Omental fat pad (tissue), 4 donors: Measurements from ENCODE around the gene PCED1A. TPM values are rescaled to one million over a fixed set of nuclear protein-coding genes. Genes with fewer than 3 reads are reported as not detected.

Experiments used
- ATAC-seq: fragments of 150-250 bp; one replicate; pipeline ENCODE4 v1.9.1; 2016; ENCODE audit warnings: mild to moderate bottlenecking, moderate library complexity; ENCODE audit not compliant: low FRiP score
- DNase-seq: peaks from one replicate; pipeline ENCODE4 v3.0.0-alpha.2; 2019; ENCODE audit warnings: low spot score
- CTCF ChIP-seq, 3 donors: fragments of 450-650 bp; IDR thresholded peaks; one replicate each; pipeline ENCODE4 v1.5.1; 2016 to 2017; ENCODE audit warnings: antibody characterized with exemption in 3 of 3, mild to moderate bottlenecking in 3 of 3, moderate library complexity in 2 of 3
- total RNA-seq, 4 donors: library from RNA; depleted of rRNA; stranded (reverse); fragments of >200 nt; gene quantifications; one replicate each; pipeline ENCODE4 v1.1.0, GENCODE V29; 2016

Gene PCED1A
- total RNA-seq, 4 donors from 2014 or later: 21.5 to 46.7 (median 33.3) TPM

DNA sequence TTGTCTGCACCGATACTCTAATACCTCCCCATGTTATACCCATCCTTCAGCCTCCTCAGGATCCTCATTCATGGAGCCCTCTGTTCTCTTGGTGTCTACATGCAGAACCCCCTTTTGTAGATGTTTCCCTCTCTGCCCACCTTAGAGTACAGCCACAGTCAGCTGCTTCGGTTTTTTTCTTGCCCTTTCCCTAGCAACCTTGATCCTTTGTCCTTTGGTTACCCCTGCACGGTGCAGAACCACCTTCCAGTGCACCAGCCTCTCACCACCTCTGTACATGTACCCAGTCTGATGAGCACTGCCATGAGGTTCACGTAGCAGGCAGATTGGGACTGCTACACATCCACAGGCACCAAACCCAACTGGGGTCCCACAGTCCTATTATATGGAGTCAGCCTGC is 7.3 kb upstream of the PCED1A start:
- ATAC-seq: no peak
- TF ChIP-seq CTCF (IDR thresholded peaks at IDR 0.05): no peak
- DNase-seq: no peak

DNA sequence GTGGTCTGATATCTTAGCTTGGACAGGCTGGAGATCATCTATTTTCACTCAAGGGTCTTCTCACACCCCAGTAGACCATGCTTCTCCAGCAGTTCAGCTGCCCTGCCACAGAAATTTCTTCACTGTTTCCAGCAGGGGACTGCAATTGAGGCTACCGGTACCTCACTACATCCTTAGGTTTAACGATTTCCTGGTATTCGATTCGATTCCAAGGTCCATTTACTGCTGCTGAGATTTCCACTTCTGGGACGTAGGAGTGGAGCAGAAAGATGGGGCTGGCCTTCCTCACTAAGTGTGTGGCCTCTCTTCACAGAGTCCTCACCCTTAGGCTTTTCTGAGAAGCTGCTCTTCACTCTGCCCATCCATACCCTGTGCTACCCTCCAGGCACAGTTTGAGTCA is 6.2 kb upstream of the PCED1A start:
- TF ChIP-seq CTCF (IDR thresholded peaks at IDR 0.05): no peak
- DNase-seq: no peak

DNA sequence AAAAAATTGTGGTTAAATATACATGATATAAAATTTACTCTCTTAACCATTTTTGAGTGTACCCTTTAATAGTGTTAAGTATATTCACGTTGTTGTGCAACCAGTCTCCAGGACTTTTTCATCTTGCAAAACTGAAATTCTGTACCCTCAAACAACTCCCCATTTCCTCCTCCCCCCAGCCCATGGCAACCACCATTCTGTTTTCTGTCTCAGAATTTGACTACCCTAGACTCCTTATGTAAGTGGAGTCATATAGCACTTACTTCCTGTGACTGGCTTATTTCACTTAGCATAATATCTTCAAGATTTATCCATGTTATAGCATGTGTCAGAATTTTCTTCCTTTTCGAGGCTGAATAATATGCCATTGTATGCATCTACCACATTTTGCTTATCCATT is 5.2 kb upstream of the PCED1A start:
- DNase-seq (no peak), ATAC-seq (no peak)
- no peak for TF ChIP-seq CTCF (IDR thresholded peaks at IDR 0.05)

More for the DNA sequence above, 6.2 kb upstream of the PCED1A start:
- ATAC-seq: no peak

DNA sequence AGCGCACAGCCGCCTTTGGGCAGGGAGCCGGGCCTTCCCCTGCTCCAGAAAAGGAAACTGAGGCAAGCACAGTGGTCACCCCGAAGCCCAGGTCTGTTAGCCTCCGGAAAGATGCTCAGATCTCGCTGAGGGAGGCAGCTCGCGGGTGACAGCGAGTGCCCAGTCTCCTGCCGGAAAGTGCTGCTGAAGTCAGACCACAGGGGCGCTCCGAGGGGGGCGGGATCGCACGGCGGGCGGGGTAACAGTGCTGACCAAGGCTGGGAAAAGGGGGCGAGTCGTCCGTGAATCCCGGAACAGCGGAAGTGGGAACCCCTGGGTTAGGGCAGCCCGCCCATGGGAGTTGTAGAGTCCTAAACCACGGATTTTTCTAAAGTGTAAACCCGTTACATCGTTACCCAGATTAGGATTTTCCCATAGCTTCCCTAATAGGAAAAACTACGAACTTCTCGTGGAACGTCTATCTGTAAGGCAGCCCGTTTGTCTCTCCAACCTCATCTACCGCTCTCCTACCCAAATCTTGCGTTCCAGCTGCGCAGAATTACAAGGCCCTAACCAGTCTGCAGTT is 594 bp upstream of the PCED1A start:
- peak; percentile 52 for DNase-seq
- ATAC-seq: peak; percentile 89
- TF ChIP-seq CTCF (IDR thresholded peaks at IDR 0.05): no peak

DNA sequence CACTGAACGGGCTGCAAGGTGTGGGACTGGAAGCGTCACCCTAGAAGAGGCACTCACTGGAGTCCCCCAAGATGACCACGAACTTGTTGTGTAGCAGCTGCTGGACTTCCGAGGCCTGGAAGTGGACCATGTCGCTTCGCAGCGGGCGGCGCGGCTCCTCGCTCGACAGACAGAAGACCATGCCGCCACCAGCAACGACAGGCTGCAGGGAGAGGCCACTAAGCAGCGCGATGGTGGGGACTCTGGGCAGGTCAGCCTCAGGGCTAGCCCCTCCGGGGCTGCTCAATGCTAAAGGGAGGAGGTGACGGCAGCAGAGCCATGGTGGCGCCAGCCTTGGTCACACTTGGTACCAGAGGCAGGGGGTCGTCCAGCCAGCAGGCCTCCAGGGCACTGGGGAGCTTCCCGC is 720 bp downstream of the PCED1A start:
- ATAC-seq (no peak), DNase-seq (no peak)
- TF ChIP-seq CTCF (IDR thresholded peaks at IDR 0.05): no peak

DNA sequence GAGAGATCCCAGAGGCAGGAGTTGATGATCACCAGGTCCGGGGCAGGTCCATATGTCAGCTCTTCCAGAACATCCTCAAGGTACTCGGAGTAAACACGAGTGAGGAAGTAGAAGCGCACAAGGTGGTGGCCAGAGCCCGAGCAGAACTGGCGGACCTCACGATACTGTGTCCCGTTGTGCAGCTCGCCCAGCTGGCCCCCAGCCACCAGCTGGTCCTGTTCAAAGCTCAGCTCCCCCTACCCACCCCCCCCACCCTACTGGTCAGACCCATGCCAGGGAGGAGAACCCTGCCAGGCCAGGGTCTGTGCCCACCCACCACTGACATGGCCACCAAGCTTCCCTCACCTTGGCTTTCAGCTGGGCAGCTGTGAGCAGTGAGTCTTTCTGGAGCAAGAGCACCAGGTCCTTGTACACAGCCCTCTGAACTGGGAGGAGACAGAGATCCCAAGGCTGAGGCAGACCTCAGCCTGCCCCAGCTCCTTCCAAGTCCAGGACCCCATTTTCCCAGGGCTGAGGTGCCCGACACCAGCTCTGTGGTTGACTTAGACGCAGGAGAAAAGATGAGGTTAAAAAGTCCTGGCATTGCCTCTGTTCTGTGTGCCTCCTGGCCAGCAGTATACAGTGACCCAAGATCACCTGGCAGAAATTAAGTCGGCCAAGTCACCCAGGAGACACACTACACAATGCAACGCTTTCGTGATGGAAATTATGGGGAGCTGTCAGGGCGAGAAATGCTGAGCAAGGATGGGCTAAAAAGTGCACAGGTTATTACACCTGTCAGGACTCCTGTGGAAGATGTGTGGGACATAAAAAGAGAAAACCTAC is 1.4 kb downstream of the PCED1A start:
- no peak for TF ChIP-seq CTCF (IDR thresholded peaks at IDR 0.05)
- no peak for DNase-seq
- ATAC-seq: no peak
